Measurements from ENCODE around the gene GATAD2A.

- TF ChIP-seq CTCF (IDR thresholded peaks at IDR 0.05; ENCODE audit: insufficient read depth, low read length) (no peak), REST (IDR thresholded peaks at IDR 0.05; ENCODE audit: insufficient replicate concordance, low read depth) (no peak), POLR2AphosphoS5 (IDR thresholded peaks at IDR 0.05; ENCODE audit: low read depth) (no peak)
Observed at GRCh38 chr19:19461306-19461670, 55.8 kb downstream of the GATAD2A start.
